Erythroblast (primary cell): ENCODE results near the gene SMTN.

Experiments
- GATA1 ChIP-seq: IDR thresholded peaks from 2 replicates; pipeline ENCODE4 v1.6.1; 2011; ENCODE audit warnings: low read depth, mild to moderate bottlenecking, control low read depth, low read length, moderate library complexity
- POLR2A ChIP-seq: IDR thresholded peaks from 2 replicates; pipeline ENCODE4 v1.6.1; 2011; ENCODE audit warnings: mild to moderate bottlenecking, low read length

DNA sequence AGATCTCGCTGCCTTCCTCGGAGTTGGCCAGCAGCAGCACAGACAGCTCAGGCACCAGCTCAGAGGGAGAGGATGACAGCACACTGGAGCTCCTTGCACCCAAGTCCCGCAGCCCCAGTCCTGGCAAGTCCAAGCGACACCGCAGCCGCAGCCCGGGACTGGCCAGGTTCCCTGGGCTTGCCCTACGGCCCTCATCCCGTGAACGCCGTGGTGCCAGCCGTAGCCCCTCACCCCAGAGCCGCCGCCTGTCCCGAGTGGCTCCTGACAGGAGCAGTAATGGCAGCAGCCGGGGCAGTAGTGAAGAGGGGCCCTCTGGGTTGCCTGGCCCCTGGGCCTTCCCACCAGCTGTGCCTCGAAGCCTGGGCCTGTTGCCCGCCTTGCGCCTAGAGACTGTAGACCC is 52.8 kb downstream of the SMTN start:
- no peak for TF ChIP-seq POLR2A
- TF ChIP-seq GATA1: no peak
